ENCODE measurements around the gene ZFX.

The ZFX gene

GRCh38 chrX:24241822-24242648, 92.5 kb downstream of the ZFX start:
- peak; percentile 35 for DNase-seq (ENCODE audit: low spot score)

GRCh38 chrX:24242649-24243175, 93.2 kb downstream of the ZFX start:
- no peak for DNase-seq (ENCODE audit: low spot score)

- DNase-seq (ENCODE audit: low spot score) = no peak
Measured at GRCh38 chrX:24243188-24243587, 93.7 kb downstream of the ZFX start.

GRCh38 chrX:24243692-24244091, 94.2 kb downstream of the ZFX start:
- DNase-seq (ENCODE audit: low spot score) = no peak

GRCh38 chrX:24245202-24245601, 95.7 kb downstream of the ZFX start:
- peak; percentile 27 for DNase-seq (ENCODE audit: low spot score)

GRCh38 chrX:24248042-24248441, 98.5 kb downstream of the ZFX start:
- DNase-seq (ENCODE audit: low spot score) = no peak

- DNase-seq (ENCODE audit: low spot score) = no peak
Measured at GRCh38 chrX:24253030-24253429, 103.5 kb downstream of the ZFX start.

GRCh38 chrX:24253469-24253868, 103.9 kb downstream of the ZFX start:
- DNase-seq (ENCODE audit: low spot score) = no peak

- no peak for DNase-seq (ENCODE audit: low spot score)
Measured at GRCh38 chrX:24257011-24257410, 107.5 kb downstream of the ZFX start.

- peak; percentile 37 for DNase-seq (ENCODE audit: low spot score)
Measured at GRCh38 chrX:24259544-24260240, 110.2 kb downstream of the ZFX start.

GRCh38 chrX:24260842-24261550, 111.5 kb downstream of the ZFX start:
- DNase-seq (ENCODE audit: low spot score) = no peak

- DNase-seq (ENCODE audit: low spot score) = no peak
Measured at GRCh38 chrX:24262309-24262708, 112.8 kb downstream of the ZFX start.

- DNase-seq (ENCODE audit: low spot score) = no peak
Measured at GRCh38 chrX:24264383-24264782, 114.9 kb downstream of the ZFX start.

Data from iPS-NIHi11 (cell line).